Testis (tissue), 2 donors: ENCODE results near the gene RAPGEF4.

Source experiments
- POLR2A ChIP-seq: fragments of 450-650 bp; IDR thresholded peaks from one replicate; pipeline ENCODE4 v1.6.1; 2017; ENCODE audit warnings: antibody characterized with exemption, mild to moderate bottlenecking, moderate library complexity
- TF ChIP-seq, protein P1 (sequence below), 3 experiments: fragments of 450-650 bp in 2 of 3; fragments of 200-600 bp in 1 of 3; sonication (generic) in 1 of 3; IDR thresholded peaks; one replicate each; pipeline ENCODE4 v1.5.1; 2016 to 2019; ENCODE audit warnings: antibody characterized with exemption in 3 of 3, mild to moderate bottlenecking in 2 of 3, moderate library complexity in 1 of 3

DNA sequence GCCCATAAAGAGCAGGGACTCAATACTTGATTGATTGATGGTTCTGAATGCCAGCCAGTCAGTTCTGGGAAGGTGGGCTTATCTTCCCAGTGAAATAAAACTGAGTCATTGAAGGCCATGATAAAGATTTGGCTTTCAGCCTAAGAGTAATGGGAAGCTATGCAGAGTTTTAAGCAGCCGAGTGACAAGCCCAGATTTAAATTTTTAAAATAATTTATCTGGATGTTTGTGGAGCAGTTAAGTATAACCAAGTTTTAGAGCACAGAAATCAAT lies 122.8 kb downstream of the RAPGEF4 start:
- no peak for TF ChIP-seq POLR2A
- TF ChIP-seq, protein P1, sequence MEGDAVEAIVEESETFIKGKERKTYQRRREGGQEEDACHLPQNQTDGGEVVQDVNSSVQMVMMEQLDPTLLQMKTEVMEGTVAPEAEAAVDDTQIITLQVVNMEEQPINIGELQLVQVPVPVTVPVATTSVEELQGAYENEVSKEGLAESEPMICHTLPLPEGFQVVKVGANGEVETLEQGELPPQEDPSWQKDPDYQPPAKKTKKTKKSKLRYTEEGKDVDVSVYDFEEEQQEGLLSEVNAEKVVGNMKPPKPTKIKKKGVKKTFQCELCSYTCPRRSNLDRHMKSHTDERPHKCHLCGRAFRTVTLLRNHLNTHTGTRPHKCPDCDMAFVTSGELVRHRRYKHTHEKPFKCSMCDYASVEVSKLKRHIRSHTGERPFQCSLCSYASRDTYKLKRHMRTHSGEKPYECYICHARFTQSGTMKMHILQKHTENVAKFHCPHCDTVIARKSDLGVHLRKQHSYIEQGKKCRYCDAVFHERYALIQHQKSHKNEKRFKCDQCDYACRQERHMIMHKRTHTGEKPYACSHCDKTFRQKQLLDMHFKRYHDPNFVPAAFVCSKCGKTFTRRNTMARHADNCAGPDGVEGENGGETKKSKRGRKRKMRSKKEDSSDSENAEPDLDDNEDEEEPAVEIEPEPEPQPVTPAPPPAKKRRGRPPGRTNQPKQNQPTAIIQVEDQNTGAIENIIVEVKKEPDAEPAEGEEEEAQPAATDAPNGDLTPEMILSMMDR (IDR thresholded peaks at IDR 0.05): no peak
